WERI-Rb-1 (cell line): ENCODE data around the gene SNAPC4.
A peak's percentile ranks its signal among the peaks of the same experiment; 100 is the strongest.
"Not testable (repeated sequence)": the region's sequence is repeated elsewhere in the genome, so short reads cannot be mapped to it uniquely, and the experiment has no call there.

Source experiments
- DNase-seq: peaks from one replicate; pipeline ENCODE4 v3.0.0-alpha.2; 2020
- H3K27ac ChIP-seq: fragments of 250-450 bp; sonication (Bioruptor Pico); 2 replicates; pipeline ENCODE4 v1.5.1; 2020; ENCODE audit warnings: mild to moderate bottlenecking, moderate library complexity
- H3K27me3 ChIP-seq: fragments of 250-450 bp; sonication (Bioruptor Pico); 2 replicates; pipeline ENCODE4 v1.5.1; 2021; ENCODE audit warnings: mild to moderate bottlenecking, low read depth, moderate library complexity; ENCODE audit not compliant: insufficient read depth, severe bottlenecking
- H3K36me3 ChIP-seq: fragments of 250-450 bp; sonication (Bioruptor Pico); 2 replicates; pipeline ENCODE4 v1.5.1; 2020; ENCODE audit warnings: mild to moderate bottlenecking, moderate library complexity
- H3K4me3 ChIP-seq: 2 replicates; pipeline ENCODE4 v1.5.1; 2011; ENCODE audit warnings: low read depth, mild to moderate bottlenecking, control low read depth, low read length
- H3K9me3 ChIP-seq: fragments of 250-450 bp; sonication (Bioruptor Pico); 2 replicates; pipeline ENCODE4 v1.5.1; 2021; ENCODE audit warnings: mild to moderate bottlenecking, moderate library complexity; ENCODE audit not compliant: severe bottlenecking
- CTCF ChIP-seq: IDR thresholded peaks from 2 replicates; pipeline ENCODE4 v1.5.1; 2011; ENCODE audit warnings: low read depth, mild to moderate bottlenecking, control low read depth, inconsistent platforms, low read length

The SNAPC4 gene

DNA sequence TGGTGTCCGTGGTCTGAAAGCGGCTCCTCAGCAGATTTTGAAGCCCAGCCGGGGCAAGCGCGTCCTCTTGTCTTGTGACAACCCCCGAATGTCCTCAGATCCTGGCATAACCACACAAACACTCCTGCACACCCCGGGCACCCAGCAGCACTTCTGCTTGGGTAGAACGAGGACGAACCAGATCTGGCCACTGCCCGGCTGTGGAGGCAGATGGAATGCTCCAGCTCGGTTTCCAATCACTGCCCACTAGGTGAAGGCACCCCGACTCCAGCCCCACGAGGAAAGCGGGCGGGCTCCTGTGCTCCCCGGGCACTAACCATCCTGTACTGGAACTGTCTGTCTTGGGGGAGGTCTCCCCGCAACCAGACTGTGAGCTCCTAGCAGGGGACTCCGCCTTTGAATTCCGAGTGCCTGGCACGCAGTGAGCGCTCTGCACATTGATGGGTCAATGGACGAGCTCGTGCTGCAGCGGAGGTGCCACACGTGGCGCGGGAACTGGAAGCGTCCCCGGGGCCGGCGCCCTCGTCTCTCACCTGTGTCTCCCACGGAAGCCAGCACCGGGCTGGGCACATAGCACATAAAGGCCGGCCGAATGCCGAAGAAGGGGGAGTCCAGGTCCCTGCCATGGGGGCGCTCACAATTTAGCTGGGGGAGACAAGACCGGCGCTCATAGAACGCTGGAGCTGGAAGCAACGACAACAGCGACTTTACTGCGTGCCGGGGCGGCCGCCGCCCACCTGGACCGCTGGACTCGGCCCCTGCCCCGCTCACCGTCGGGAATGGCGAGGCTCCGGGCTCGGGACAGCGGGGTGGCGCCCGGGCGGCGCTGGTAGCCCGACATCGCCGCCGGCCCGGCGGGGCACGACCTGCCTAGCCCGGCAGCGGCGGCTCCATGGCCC, 9.8 kb upstream of the SNAPC4 start:
- no peaks in the 10 kb centered on the region for H3K9me3 ChIP-seq
- H3K4me3 ChIP-seq = peak overlapping the region; percentile 71
- H3K36me3 ChIP-seq = peaks cover 59% of the 10 kb centered on the region
- H3K27me3 ChIP-seq = no peaks in the 10 kb centered on the region
- DNase-seq = no peak
- H3K27ac ChIP-seq = peak overlapping the region; percentile 70
- TF ChIP-seq CTCF = no peak

DNA sequence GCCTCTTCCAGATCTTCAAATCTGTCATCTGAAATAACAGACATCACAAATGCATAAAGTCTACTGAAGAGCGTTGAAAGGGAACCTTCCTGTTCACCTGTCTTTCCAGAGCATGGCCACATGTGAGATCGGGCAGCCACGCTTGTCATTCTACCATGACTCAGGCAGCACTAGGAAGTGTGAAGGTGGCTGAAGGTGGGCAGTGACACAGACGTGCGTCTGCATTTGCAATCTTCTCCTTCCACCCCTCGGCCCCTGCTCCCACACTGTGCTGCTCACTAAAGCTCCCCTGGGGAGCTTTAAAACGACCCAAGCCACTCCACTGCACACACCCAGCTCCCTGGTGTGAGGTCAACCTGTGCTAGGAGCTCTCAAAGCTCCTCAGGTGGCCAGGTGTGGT, 7.9 kb upstream of the SNAPC4 start:
- TF ChIP-seq CTCF = no peak
- Histone ChIP-seq H3K4me3 (no peak overlapping the region), H3K27me3 (no peaks in the 10 kb centered on the region), H3K9me3 (no peaks in the 10 kb centered on the region), H3K27ac (no peak overlapping the region), H3K36me3 (peaks cover 56% of the 10 kb centered on the region)
- DNase-seq = no peak

DNA sequence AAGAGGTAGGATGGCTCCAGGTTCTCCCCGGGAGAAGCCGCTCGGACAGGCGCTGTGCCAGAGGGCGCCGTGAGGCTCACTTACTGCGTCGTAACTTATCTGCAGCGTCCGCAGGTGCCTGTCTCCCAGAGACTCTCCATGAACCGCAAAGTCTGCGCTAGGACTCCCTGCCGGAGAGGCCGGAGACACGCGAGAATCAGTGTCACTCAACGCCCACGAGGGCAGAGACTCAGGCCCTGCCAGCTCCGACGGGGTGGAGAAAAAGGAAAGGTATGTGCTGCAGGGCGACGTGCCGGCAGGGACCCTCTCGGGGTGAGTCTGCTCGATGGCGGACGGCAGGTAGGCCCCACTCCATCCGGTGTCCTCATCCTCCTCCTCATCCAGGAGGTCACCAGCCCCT, 7.1 kb upstream of the SNAPC4 start:
- peaks cover 49% of the 10 kb centered on the region for H3K36me3 ChIP-seq
- DNase-seq, H3K27me3 ChIP-seq, H3K4me3 ChIP-seq, H3K27ac ChIP-seq, H3K9me3 ChIP-seq: not testable (repeated sequence)

GRCh38 chr9:136405904-136406303, 5.9 kb upstream of the SNAPC4 start:
- H3K27me3 ChIP-seq, H3K27ac ChIP-seq, H3K9me3 ChIP-seq, DNase-seq, H3K4me3 ChIP-seq: not testable (repeated sequence)
- peaks cover 49% of the 10 kb centered on the region for H3K36me3 ChIP-seq

- Histone ChIP-seq H3K27me3 (no peaks in the 10 kb centered on the region), H3K9me3 (no peaks in the 10 kb centered on the region), H3K36me3 (peaks cover 45% of the 10 kb centered on the region), H3K4me3 (no peak overlapping the region), H3K27ac (no peak overlapping the region)
- TF ChIP-seq CTCF = no peak
- DNase-seq = no peak
Observed at GRCh38 chr9:136405481-136405880, 5.5 kb upstream of the SNAPC4 start.

GRCh38 chr9:136404801-136405136, 4.8 kb upstream of the SNAPC4 start:
- Histone ChIP-seq H3K9me3 (no peaks in the 10 kb centered on the region), H3K27me3 (no peaks in the 10 kb centered on the region), H3K4me3 (no peak overlapping the region), H3K36me3 (peaks cover 45% of the 10 kb centered on the region), H3K27ac (no peak overlapping the region)
- no peak for TF ChIP-seq CTCF
- DNase-seq = no peak
